Right lobe of liver (tissue), 4 donors: ENCODE results near the gene AP4S1.

Source experiments
- POLR2A ChIP-seq: fragments of 450-650 bp; IDR thresholded peaks from one replicate; pipeline ENCODE4 v1.6.1; 2017; ENCODE audit warnings: antibody characterized with exemption, mild to moderate bottlenecking
- TF ChIP-seq, protein P1 (sequence below), 4 donors: fragments of 200-600 bp in 3 of 4; fragments of 450-650 bp in 1 of 4; IDR thresholded peaks; one replicate each; pipeline versions ENCODE4 v1.5.1 to v1.8.0; 2016 to 2022; ENCODE audit warnings: antibody characterized with exemption in 4 of 4, mild to moderate bottlenecking in 2 of 4
- donor health status: DM: no; HTN: no; CAD: no.
- donor health status: DM: no; HTN: no; CAD: no.
- donor health status: DM: no; HTN: yes; CAD: no.

DNA sequence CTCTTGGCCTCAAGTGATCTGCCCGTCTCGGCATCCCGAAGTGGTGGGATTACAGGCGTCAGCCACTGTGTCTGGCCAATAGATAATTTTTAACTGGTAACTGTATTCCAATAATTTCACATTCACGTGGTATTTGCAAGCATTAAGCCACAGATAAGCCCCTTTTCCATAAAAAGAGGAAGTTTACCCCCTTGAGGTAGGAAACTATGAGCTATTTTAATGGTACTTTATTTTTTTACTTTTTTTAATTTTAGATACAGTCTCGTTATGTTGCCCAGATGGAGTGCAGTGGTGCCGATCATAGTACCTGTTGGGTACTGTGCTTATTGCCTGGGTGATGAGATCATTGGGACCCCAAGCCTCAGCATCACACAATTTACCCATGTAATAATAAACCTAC lies 42.9 kb upstream of the AP4S1 start:
- TF ChIP-seq, protein P1, sequence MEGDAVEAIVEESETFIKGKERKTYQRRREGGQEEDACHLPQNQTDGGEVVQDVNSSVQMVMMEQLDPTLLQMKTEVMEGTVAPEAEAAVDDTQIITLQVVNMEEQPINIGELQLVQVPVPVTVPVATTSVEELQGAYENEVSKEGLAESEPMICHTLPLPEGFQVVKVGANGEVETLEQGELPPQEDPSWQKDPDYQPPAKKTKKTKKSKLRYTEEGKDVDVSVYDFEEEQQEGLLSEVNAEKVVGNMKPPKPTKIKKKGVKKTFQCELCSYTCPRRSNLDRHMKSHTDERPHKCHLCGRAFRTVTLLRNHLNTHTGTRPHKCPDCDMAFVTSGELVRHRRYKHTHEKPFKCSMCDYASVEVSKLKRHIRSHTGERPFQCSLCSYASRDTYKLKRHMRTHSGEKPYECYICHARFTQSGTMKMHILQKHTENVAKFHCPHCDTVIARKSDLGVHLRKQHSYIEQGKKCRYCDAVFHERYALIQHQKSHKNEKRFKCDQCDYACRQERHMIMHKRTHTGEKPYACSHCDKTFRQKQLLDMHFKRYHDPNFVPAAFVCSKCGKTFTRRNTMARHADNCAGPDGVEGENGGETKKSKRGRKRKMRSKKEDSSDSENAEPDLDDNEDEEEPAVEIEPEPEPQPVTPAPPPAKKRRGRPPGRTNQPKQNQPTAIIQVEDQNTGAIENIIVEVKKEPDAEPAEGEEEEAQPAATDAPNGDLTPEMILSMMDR (IDR thresholded peaks at IDR 0.05) = no peak
- TF ChIP-seq POLR2A = no peak
